GM23338 (cell line): Measurements from ENCODE around the gene ZNF511. TPM values are rescaled to one million over a fixed set of nuclear protein-coding genes. Genes with fewer than 3 reads are reported as not detected.

Experiments used
- ATAC-seq: fragments of 200-7000 bp; cut with Tn5 transposase; 3 replicates; pipeline ENCODE4 v1.9.1; 2020
- DNase-seq: peaks from one replicate; pipeline ENCODE4 v3.0.0-alpha.2; 2015; ENCODE audit warnings: low spot score
- H2AFZ ChIP-seq: fragments of 200-600 bp; sonication (generic); 2 replicates; pipeline ENCODE4 v1.8.0; 2016; ENCODE audit warnings: antibody characterized with exemption, mild to moderate bottlenecking, moderate library complexity
- H3F3A ChIP-seq: fragments of 200-600 bp; sonication (generic); replicated peaks from 2 replicates; pipeline ENCODE4 v1.8.0; 2017; ENCODE audit warnings: antibody characterized with exemption, mixed run types, low read depth
- H3K27ac ChIP-seq: fragments of 200-600 bp; sonication (generic); 2 replicates; pipeline ENCODE4 v1.6.1; 2016; ENCODE audit warnings: low read depth
- H3K27me3 ChIP-seq: fragments of 200-600 bp; sonication (generic); 2 replicates; pipeline ENCODE4 v1.8.0; 2016; ENCODE audit warnings: mild to moderate bottlenecking, mixed run types, moderate library complexity; ENCODE audit not compliant: insufficient read depth
- H3K36me3 ChIP-seq: fragments of 200-600 bp; sonication (generic); 2 replicates; pipeline ENCODE4 v1.8.0; 2016; ENCODE audit warnings: mild to moderate bottlenecking; ENCODE audit not compliant: insufficient read depth
- H3K4me1 ChIP-seq: fragments of 200-600 bp; sonication (generic); 2 replicates; pipeline ENCODE4 v1.8.0; 2016; ENCODE audit warnings: mild to moderate bottlenecking, moderate library complexity; ENCODE audit not compliant: insufficient read depth
- H3K4me2 ChIP-seq: fragments of 200-600 bp; sonication (generic); 2 replicates; pipeline ENCODE4 v1.7.1; 2017; ENCODE audit warnings: mixed run types
- H3K4me3 ChIP-seq: fragments of 200-600 bp; sonication (generic); 2 replicates; pipeline ENCODE4 v1.6.1; 2016; ENCODE audit warnings: mixed run types
- H3K79me2 ChIP-seq: fragments of 200-600 bp; sonication (generic); replicated peaks from 2 replicates; pipeline ENCODE4 v1.8.0; 2017; ENCODE audit warnings: mild to moderate bottlenecking; ENCODE audit not compliant: insufficient read depth
- H3K9me2 ChIP-seq: fragments of 200-600 bp; sonication (generic); 2 replicates; pipeline ENCODE4 v1.8.0; 2017; ENCODE audit not compliant: insufficient read depth
- H4K20me1 ChIP-seq: fragments of 200-600 bp; sonication (generic); replicated peaks from 2 replicates; pipeline ENCODE4 v1.8.0; 2017; ENCODE audit warnings: mild to moderate bottlenecking; ENCODE audit not compliant: insufficient read depth
- H3K27ac Mint-ChIP-seq: 2 replicates; pipeline ENCODE4 v1.8.0; 2020; ENCODE audit warnings: inconsistent platforms, mild to moderate bottlenecking, moderate library complexity, mixed read lengths
- H3K27me3 Mint-ChIP-seq: 3 replicates; pipeline ENCODE4 v1.8.0; 2022; ENCODE audit warnings: low read depth, mild to moderate bottlenecking, moderate library complexity, mixed read lengths, inconsistent platforms; ENCODE audit not compliant: insufficient read depth, poor library complexity
- H3K36me3 Mint-ChIP-seq: 3 replicates; pipeline ENCODE4 v1.8.0; 2021; ENCODE audit warnings: low read depth, mild to moderate bottlenecking, inconsistent platforms, moderate library complexity, mixed read lengths
- H3K4me1 Mint-ChIP-seq: 3 replicates; pipeline ENCODE4 v1.8.0; 2020; ENCODE audit warnings: mild to moderate bottlenecking, inconsistent platforms, mixed read lengths
- H3K4me3 Mint-ChIP-seq: 3 replicates; pipeline ENCODE4 v1.8.0; 2021; ENCODE audit warnings: moderate library complexity, mild to moderate bottlenecking, inconsistent platforms, mixed read lengths
- H3K9me3 Mint-ChIP-seq: 3 replicates; pipeline ENCODE4 v1.8.0; 2020; ENCODE audit warnings: moderate library complexity, mild to moderate bottlenecking, inconsistent platforms, mixed read lengths
- CREB1 ChIP-seq: fragments of 250-450 bp; sonication (Bioruptor Pico); IDR thresholded peaks from 2 replicates; pipeline ENCODE4 v1.5.0; 2020; ENCODE audit warnings: low read depth, mild to moderate bottlenecking, moderate library complexity
- CTCF ChIP-seq, 2 experiments: fragments of 200-600 bp in 1 of 2; sonication (generic) in 1 of 2; conservative IDR thresholded peaks; 2 replicates each; pipeline versions ENCODE4 v1.5.1 to v1.6.1; 2016 to 2017; ENCODE audit warnings: antibody characterized with exemption in 2 of 2, low read depth in 2 of 2, mild to moderate bottlenecking in 2 of 2, moderate library complexity in 1 of 2
- EZH2 ChIP-seq: fragments of 200-600 bp; sonication (generic); IDR thresholded peaks from one replicate; pipeline ENCODE4 v1.8.0; 2017; ENCODE audit warnings: antibody characterized with exemption, mild to moderate bottlenecking, low read depth; ENCODE audit not compliant: unreplicated experiment
- EZH2phosphoT487 ChIP-seq: fragments of 200-600 bp; sonication (generic); IDR thresholded peaks from one replicate; pipeline ENCODE4 v1.8.1; 2018; ENCODE audit warnings: antibody characterized with exemption; ENCODE audit not compliant: unreplicated experiment
- JUNB ChIP-seq: IDR thresholded peaks from one replicate; pipeline ENCODE4 v1.6.1; 2016; ENCODE audit warnings: antibody characterized with exemption; ENCODE audit not compliant: unreplicated experiment
- NANOG ChIP-seq: IDR thresholded peaks from 2 replicates; pipeline ENCODE4 v1.6.1; 2016; ENCODE audit warnings: antibody characterized with exemption, borderline replicate concordance
- POLR2AphosphoS5 ChIP-seq: IDR thresholded peaks from 2 replicates; pipeline ENCODE4 v1.6.1; 2016; ENCODE audit warnings: antibody characterized with exemption, low read depth
- REST ChIP-seq: IDR thresholded peaks from one replicate; pipeline ENCODE4 v1.6.1; 2018; ENCODE audit warnings: antibody characterized with exemption; ENCODE audit not compliant: unreplicated experiment
- STAT1 ChIP-seq: IDR thresholded peaks from one replicate; pipeline ENCODE4 v1.6.1; 2016; ENCODE audit warnings: antibody characterized with exemption; ENCODE audit not compliant: unreplicated experiment
- ZNF114 ChIP-seq: fragments of 250-450 bp; sonication (Bioruptor Pico); IDR thresholded peaks from 2 replicates; pipeline ENCODE4 v1.5.0; 2020; ENCODE audit warnings: mild to moderate bottlenecking, moderate library complexity
- ZNF331 ChIP-seq: fragments of 250-450 bp; sonication (Bioruptor Pico); IDR thresholded peaks from 2 replicates; pipeline ENCODE4 v1.5.0; 2020; ENCODE audit warnings: low read depth, mild to moderate bottlenecking, moderate library complexity
- ZNF462 ChIP-seq: fragments of 250-450 bp; sonication (Bioruptor Pico); IDR thresholded peaks from 2 replicates; pipeline ENCODE4 v1.5.0; 2020; ENCODE audit warnings: mild to moderate bottlenecking, moderate library complexity
- polyA plus RNA-seq: library from polyadenylated mRNA; unstranded; fragments of >200 nt; fragmentation: Nextera tagmentation; extraction: Ambion mirVana; gene quantifications from 2 replicates; pipeline ENCODE4 v1.2.1, GENCODE V29; 2016
- total RNA-seq: library from RNA; depleted of rRNA; stranded (reverse); fragments of >200 nt; shearing (Covaris generic); gene quantifications from 2 replicates; pipeline ENCODE4 v1.2.3, GENCODE V29; 2014
- TF ChIP-seq, protein P1 (sequence below): IDR thresholded peaks from 2 replicates; pipeline ENCODE4 v1.6.1; 2016; ENCODE audit warnings: antibody characterized with exemption

The ZNF511 gene
- total and polyA plus RNA-seq, 2 experiments from 2014 or later, result 41.3 to 104 TPM

GRCh38 chr10:133286366-133286765 is 22.3 kb upstream of the ZNF511 start:
- Mint-ChIP-seq H3K27me3 (peaks cover 13% of the 10 kb centered on the region), H3K4me1 (no peaks in the 10 kb centered on the region), H3K36me3 (peaks cover 68% of the 10 kb centered on the region), H3K27ac (no peak overlapping the region), H3K9me3 (no peaks in the 10 kb centered on the region), H3K4me3 (no peak overlapping the region)
- Histone ChIP-seq H3K4me1 (no peaks in the 10 kb centered on the region), H2AFZ (no peak overlapping the region), H3K4me2 (no peak overlapping the region), H3K9me2 (no peaks in the 10 kb centered on the region), H3K27me3 (no peaks in the 10 kb centered on the region), H3K4me3 (no peak overlapping the region), H4K20me1 (no peaks in the 10 kb centered on the region; the same call in 1 of the 2 replicates), H3K36me3 (peaks cover 19% of the 10 kb centered on the region; the same call in 1 of the 2 replicates), H3F3A (0 out of 2 replicates have a peak, but pooled peaks cover 6% of the 10 kb centered on the region), H3K79me2 (no peaks in the 10 kb centered on the region), H3K27ac (no peak overlapping the region)
- TF ChIP-seq EZH2phosphoT487 (no peak), EZH2 (no peak), ZNF462 (CRISPR knock-in tag) (no peak), ZNF114 (CRISPR knock-in tag) (no peak), CTCF (conservative IDR thresholded peaks at IDR 0.05; ENCODE audit: low read depth in 2 of 2) (no peak), NANOG (no peak), ZNF331 (CRISPR knock-in tag) (no peak), STAT1 (no peak), CREB1 (CRISPR knock-in tag) (no peak), JUNB (no peak), POLR2AphosphoS5 (no peak), REST (no peak)
- TF ChIP-seq, protein P1, sequence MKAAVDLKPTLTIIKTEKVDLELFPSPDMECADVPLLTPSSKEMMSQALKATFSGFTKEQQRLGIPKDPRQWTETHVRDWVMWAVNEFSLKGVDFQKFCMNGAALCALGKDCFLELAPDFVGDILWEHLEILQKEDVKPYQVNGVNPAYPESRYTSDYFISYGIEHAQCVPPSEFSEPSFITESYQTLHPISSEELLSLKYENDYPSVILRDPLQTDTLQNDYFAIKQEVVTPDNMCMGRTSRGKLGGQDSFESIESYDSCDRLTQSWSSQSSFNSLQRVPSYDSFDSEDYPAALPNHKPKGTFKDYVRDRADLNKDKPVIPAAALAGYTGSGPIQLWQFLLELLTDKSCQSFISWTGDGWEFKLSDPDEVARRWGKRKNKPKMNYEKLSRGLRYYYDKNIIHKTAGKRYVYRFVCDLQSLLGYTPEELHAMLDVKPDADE, result no peak
- no peak for DNase-seq
- no peak for ATAC-seq
